ENCODE measurements around the gene MRPS6.

Gene MRPS6

DNA sequence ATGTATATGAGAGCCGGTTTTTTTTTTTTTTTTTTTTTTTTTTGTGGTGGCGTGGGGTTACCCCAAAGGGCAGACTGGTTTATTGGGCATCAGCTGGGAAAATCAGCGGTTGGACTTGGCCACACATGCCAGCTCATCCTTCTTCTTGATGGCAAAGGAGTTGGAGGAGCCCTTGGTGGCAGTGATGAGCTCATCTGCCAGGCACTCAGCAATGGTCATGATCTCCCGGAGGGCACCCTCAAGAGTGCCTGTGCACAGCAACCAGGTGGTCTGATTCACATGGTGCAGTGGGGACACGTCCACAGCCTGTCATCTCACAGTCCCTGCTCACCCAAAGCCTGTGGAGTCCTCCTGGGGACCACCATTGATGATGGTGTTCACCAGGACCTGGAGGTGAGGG, 62.0 kb downstream of the MRPS6 start:
- DNase-seq: no peak

DNA sequence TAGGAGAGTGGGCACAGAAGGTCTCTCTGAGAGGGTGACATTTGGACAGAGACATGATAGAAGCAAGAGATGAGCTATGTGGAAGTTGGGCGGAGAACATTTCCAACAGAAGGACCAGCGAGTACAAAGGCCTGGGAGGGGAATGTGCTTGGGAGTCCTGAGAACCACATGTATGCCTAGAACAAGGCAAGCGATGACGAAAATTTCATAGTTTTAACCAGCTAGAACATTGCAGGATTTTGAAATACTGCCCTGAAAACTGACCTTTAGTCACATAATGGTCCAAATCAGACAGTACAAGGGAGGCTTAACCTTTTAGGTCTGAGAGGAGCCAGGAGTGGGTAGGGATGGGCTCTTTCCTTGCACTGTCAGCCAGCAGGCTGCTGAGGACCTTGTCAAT, 68.0 kb downstream of the MRPS6 start:
- no peak for DNase-seq

DNA sequence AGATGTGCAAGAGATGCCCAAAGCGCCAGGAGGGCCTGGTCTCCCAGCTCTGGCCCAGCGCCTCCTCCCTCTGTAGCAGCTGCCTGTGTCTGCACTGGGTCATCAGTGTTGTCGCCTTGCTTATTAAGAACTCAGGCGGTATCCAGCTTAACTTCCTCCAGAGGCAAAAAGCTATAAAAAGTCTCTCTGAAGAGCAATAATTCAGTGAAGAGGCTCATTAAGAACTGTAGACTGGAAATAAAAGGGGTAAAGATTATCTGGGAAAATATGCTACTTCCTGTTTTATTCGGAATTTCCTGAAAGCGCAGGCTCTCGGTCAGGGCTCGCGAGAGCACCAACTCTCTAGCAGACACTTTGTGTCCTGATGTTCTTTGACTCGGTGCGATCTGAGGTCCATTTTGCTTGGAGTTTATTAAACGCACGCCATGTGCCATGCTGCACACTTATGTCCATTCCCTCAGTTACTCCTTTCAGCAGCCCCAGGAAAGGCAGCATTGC, 70.4 kb downstream of the MRPS6 start:
- no peak for DNase-seq

DNA sequence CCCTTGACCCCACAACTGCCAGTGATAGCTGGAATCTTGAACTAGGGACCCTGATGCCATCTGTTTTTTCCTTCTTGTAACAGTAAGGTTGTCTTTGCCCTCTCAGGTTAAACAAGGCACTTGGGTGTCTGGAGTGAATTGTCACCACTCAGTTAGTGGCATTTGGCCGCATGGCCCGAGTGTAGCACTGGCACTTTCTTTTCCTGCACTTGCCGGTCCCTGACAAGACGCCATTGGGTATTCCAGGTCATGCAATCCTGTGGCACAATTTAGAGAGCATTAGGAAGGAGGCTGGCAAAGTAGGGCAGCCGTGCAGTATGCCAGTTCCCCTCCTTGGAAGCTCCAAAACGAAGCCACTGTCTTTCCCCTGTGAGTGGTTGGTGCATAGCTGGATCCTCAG, 70.8 kb downstream of the MRPS6 start:
- no peak for DNase-seq

DNA sequence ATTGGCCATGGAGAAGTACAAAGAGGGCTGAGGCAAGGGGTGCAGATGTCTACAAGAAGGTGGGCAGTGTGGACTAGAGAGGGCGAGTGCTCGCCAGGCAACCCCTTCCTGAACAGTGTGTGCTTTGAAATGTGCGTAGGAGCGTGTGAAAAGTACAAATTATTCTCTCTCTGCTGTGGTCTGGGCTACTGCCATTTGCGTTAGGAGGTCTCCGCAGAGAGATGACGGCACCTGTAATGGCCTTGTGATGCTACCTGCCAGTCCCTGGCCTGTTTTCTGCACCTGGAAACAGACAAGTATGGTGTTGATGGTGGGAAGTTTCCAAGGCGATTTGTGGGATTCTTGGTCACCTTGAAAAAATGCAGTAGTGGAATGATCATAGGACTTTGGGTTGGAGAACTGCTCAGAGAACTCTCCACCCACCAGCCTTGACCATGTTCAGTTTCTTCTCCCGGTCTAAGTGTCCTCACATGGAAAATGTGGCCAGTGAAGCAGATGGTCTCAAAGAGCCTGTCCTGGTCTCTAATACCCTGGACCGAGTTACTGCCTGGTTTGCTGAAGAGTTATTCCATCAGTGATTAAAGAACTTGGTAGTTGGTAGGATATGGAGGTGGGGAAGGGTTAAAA, 74.5 kb downstream of the MRPS6 start:
- no peak for DNase-seq

DNA sequence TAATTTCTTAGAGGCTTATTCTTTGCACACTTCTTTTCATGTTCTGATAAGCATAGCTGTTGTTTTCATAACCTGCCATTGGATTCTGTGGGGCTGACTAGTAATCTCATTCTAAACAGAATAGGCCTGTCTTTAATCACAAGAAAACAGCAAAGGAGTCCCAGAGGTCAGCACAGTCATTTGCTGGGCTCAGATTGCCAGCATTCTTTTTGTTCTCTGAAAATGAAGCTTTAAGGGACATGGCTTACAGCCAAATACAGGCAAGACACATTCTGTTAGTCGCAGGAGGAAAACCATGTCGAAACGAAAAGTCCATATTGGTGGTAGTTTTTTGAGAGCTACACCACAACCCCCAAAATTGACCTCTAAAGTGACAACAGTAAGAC, 75.0 kb downstream of the MRPS6 start:
- DNase-seq: no peak

DNA sequence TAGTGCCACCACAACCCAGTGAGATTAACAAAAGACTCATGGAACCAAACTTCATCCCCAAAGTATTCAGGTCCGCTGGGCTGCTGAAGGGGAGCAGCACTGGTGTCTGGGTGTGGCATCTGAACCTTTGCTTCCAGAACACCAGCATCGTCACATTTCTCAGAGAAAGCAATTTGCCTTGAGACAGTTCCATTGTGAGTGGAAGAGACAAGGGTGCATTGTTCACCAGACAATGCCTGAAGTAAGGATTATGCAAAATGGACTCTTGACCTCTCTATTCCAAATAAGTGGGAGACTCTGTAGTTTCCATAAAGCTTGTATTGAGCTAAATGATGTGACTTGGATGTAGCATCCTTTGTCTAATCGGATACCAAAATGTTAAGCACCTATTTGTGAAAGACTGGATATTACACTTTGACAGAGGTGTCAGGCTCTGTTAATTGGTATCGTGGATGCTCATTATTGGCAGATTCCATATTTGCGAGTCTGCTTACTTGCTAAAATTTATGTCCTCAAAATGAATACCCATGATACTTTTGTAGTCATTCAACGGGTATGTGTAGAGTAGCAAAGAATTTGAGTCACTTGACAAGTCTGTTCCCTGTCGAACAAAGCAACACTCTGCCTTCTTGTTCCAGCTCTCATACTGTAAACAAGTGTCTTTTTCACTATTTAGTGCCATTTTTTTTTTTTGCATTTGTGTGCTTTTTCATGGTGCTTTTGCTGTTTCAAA, 75.6 kb downstream of the MRPS6 start:
- no peak for DNase-seq

DNA sequence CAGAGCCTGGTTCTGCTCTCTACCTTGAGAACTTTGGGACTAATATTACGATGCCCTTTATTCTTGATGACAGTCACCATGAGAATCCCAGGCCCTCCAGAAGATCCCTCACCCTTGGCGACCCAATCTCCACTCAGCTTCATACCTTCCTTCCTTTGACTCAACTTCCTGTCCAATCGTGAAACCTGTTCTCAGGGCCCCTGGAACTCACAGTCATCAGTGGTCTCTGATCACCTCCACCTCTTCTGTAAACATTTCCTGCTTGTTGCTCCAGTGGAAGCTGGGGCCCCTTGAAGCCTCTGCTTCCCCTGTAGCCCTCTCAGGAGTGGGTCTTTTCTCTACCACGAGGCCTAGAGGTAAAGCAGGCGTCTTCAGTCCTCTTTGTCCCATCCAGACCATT, 79.1 kb downstream of the MRPS6 start:
- no peak for DNase-seq

DNA sequence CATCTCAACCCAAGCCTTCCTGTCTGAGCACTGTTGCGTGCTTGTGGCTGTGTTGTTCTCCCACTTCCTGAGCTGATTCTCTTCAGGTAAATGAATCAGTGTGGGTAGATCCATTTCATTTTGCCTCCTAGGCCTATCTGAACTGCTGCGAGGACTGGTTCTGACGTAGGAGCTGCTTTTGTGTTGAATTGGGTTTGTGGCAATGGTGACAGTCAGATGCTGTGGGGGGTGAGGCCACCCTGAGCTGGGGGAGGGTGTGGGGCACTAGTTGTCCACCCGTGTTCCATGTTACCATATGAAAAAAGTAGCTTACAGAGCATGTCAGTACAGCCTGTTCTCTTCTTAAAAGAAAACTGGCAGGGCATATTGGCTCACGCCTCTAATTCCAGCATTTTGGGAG, 81.5 kb downstream of the MRPS6 start:
- DNase-seq: no peak

DNA sequence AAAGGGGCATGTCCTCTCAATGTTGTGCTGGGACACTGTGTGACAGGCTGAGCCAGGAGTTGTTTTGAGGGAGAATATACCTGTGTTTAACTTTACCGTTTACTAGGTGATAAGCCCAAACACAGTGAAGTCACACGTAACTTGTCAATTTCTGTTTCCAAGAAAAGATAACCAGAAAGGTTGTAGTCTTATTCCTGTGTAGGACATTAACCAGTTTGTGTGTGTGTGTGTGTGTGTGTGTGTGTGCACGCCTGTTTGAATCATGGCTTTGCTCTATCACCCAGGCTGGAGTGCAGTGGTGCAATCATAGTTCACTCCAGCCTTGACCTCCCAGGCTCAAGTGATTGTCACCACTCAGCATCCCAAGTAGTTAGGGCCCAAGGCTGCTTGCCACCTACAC, 83.6 kb downstream of the MRPS6 start:
- no peak for DNase-seq

DNA sequence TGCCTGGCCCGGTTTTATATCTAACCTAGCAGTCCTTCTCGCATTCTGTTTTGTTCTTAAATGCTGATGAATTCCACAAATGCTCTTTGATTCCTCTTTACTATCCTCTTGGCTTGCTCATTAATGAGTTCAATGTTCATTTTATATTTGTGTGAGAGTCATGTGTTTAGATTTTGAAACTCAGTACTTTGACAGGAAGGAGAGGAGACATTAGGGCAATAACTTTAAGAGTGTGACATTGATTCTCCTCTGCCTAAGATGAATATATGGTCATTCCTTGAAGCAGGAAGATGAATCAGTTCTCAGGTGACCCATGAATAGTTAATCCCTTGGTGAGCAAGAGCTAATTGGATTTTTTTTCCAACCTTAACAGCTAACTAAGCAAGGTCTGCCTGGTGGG, 84.1 kb downstream of the MRPS6 start:
- no peak for DNase-seq

DNA sequence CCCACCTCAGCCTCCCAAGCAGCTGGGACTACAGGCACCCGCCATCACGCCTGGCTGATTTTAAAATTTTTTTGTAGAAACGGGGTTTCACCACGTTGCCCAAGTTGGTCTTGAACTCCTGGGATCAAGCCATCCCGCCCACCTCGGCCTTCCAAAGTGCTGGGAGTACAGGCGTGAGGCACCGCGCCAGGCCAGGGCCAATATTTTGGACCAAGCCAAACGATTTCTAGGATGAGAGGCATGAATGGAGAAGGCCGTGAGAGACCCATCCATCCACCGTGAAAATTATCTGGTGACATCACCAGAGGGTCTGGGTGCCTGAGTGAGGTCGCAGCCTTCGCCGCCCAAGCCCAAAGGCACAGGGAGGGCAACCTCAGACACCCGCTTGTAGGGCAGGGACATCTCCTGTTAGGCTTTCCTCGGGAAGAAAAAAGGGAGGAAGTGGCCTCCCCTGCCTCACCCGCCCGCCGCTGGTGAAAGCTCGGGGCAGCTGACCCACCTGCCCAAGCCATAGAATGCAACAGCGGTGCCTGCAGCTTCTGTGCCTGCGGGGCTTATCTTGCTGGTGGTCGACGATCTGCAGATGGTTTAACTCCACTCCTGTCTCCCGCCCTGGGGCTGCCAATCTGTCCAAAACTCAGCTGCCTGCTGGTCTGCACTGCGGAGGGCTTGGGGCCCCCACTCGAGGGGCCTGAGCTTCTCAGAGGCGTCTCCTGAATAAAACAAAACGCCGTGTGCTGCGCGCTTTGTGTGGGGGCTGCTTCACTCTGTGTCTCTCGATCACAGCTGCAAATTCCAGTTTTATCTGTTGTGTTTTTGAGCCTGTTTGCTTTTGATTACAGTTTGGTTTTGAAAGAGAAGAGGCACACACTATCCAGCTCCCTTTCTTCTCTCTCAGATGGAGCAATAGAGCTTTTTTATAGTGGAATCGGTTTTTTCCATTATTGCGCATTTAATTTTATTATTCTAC, 85.8 kb downstream of the MRPS6 start:
- DNase-seq: no peak

DNA sequence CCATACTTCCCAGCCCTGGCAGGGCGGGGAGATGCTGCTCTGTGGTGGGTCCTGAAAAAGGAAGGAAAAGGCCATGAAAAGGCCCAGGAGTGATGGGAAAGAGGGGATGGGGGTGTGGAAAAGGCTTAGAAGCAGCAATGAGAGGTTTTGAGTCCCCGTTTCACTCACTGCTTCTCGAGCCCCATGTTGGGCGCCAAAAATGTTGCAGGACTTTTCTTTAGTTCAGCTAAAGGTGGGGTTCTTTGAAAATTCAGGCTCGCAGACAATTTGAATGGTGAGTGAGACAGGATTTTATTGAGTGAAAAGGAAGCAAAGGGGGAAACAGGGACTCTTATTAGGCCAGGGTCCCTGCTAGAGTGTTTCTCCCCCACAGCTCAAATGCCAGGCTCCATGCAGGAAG, 93.1 kb downstream of the MRPS6 start:
- no peak for DNase-seq

DNA sequence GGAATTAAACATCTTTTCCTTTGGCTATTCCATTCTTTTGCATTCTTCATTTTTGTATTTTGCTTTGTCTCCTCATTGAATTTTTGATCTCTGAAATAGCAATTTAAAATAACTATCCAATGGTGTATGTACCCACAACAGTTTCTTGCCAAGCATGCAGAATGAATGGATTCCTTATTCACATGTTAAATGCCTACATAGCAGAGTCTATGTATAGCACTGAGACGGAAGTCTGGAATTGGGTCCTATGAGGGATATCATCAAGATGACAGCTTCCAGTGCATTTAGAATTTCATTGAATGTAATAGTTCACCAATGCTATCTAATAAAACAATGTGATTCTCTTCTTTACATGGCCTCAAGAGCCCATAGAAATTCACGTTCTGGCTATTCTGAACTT, 97.5 kb downstream of the MRPS6 start:
- DNase-seq: no peak

DNA sequence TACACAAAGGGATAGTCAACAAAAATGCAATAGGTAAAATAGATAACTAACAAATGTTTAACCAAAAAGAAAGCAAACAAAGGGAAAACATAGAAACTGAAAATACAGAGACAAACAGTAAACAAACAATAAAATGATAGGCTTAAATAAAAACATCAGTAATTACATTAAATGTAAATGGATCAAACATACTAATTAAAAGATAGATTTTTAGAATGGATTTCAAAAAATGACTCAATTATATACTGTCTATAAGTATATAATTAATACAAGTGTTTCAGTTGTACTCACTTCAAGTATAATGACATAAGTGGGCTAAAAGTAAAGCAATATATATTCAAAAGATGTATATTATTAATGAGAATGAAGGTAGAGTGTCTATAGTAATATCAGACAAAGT, 101.1 kb downstream of the MRPS6 start:
- no peak for DNase-seq

DNA sequence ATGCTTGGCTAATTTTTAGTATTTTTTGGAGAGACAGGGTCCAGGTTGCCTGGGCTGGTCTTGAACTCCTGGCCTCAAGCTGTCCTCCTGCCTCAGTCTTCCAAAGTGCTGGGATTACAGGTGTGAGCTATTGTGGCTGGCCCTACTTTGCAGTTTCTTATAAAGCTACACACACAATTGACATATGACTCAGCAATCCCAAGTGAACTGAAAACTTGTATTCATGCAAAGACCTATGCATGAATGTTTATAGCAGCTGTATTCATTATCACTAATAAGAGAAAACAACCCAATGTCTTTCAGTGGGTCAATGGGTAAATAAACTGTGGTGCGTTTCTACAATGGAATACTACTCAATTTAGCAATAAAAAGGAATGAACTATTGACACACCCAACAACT, 103.1 kb downstream of the MRPS6 start:
- DNase-seq: no peak

DNA sequence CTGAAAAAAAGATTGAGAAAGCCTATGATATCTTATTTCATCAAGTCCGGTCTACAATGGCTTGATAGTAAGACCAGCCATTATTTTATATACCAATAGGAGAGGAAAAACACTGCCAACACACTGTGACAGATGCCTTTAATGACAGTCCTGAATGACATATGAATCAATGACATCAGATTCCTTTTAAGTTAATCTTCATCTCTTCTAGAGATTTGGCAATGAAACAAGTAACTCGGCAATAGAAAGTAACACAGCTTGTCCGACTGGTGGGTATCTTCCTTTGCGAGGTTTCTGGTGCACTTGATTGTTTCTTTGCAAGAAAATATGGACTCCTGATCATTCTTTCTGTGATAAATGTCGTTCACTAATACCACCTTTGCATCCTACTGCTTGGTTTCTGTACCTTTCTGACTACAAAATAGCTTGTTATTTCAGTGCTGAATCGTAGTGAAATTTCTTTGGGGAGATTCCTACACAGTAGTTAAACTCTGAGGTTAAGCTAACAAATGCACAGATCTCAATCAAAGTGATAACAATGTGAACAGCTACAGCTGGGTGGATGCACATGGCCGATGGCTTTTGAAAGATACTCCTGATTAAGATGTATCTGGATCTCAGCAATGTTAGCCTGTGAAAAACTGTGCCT, 104.7 kb downstream of the MRPS6 start:
- DNase-seq: no peak

DNA sequence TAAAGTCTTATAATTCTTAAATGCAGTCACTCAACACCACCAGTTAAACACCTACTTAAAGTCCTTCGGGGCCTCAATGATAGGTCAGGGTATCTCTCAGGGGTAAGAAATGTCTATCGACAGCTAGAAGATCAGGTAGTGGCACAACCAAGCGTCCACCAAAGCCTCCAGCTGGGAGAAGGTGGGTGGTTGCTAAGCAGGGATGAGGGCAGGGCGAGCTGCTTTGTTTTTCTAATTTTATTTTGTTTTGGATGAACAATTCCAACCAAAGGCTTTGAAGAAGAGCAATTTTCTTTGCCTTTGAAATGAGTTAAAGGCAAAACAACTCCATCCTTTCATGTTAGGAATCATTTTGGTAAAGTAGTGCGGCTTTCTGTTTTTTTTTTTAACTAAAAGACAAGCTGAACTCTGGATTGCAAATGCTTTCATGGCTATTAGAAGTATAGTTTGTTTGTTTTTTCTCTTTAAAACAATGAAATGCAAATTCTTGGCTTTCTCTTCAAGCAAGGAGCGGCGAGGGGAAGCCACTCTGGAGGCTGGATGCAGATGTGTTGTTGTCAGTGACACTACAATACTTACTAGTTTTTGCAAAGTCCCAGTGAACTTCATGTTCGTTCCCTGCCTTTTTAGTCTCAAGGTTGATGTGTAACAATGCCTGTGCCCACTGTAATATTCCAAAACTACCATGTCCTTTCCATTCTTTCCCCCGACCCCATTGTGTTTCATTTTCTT, 106.0 kb downstream of the MRPS6 start:
- no peak for DNase-seq

DNA sequence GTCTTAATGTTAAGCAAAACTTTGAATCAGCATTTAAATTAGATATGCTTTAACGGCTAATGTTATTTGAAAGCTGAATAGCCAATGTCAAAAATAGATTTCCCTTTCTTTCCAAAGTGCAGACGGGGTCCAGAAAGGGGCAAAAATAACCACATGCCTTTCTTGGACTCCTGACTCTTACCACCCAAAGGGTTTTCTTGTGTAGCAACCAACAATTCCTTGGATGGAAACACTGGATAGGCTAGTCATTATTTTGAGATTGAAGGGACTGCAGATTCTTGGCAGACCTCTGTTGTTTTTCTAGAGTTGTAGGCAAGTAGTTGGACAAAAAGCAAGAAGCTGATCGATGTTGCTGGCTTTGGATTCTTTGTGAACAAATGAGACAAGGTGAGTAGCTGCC, 107.0 kb downstream of the MRPS6 start:
- no peak for DNase-seq

DNA sequence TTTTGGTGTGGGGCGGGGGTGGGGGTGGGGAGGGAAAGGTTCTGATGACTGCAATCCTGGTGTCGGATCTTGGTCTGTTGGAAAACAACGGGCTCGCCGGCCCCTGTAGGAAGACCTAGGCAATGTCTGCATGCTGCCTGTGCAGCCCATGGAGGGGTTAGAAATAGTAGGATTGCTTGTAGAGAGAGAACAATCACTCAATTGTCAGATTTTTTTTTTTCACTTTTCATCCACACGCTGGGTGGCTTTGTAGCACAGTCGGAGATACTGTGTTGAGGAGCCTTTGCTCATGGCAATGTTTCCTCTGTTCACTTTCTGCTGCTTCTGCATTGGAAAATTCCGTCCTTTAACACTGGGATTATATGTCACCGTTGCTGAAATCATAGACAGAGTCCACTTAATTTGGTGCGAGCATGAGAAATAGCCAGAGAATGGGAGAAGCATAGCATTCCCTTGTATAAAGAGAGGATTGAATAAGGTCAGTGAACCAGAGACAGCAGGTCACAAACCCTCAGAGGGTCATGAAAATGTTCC, 107.5 kb downstream of the MRPS6 start:
- no peak for DNase-seq

DNA sequence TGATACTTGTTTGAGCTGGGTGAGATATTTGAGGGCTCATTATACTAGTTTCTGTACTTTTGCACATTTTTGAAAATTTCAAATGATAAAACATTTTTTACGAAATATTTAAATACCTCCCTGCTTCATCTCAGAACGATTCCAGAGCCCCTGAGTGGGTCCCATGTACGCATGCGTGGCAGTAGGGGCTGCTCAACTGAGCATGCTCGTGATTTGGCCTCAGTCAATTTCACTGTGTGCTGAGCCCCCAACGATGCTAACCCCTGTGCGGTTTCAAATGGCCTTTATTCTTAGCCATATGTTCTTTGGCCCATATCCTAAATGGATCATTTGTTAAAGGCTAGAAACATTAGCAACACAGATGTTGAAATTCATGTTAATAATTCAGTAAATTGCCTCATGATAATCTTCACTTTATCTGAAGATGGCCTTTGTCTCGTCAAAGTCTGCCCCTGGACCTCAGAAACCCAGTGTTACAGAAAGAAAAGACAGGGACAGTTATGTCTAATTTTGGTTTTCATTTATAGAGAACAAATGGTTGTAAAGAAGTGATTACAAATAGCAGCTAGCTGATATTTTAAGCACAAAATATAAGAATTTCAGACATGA, 108.2 kb downstream of the MRPS6 start:
- no peak for DNase-seq

DNA sequence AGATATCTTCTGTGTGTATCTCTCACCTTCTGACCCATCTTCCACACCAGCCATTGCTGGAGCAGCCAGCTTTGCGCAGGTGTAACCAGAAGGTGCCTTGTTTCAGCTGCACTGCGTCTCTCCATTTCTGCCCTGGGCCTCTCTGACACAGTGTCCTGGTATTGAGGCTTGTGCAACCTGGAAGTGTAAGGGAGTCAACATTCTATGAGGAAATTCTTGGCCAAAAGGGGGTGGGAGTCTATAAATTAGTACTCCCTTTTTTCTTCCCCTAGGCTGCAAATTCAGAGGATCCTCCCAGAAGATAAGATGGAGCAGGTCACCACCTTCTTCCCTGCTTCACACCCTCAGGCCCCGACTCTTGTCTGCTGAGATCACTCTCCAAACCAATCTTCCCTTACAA, 109.1 kb downstream of the MRPS6 start:
- DNase-seq: no peak

All from activated effector memory CD4-positive, alpha-beta T cell treated with anti-CD3 and anti-CD28 coated beads, Interleukin-2, amount 50 U/mL, for 16 hours (primary cell).